GM19438 (cell line): ENCODE data around the gene EPB41L4B.

Experiments used
- ATAC-seq: cut with Tn5 transposase; IDR thresholded peaks from one replicate; pipeline ENCODE4 v1.9.1; 2021; ENCODE audit warnings: low read depth; ENCODE audit not compliant: unreplicated experiment

The EPB41L4B gene

DNA sequence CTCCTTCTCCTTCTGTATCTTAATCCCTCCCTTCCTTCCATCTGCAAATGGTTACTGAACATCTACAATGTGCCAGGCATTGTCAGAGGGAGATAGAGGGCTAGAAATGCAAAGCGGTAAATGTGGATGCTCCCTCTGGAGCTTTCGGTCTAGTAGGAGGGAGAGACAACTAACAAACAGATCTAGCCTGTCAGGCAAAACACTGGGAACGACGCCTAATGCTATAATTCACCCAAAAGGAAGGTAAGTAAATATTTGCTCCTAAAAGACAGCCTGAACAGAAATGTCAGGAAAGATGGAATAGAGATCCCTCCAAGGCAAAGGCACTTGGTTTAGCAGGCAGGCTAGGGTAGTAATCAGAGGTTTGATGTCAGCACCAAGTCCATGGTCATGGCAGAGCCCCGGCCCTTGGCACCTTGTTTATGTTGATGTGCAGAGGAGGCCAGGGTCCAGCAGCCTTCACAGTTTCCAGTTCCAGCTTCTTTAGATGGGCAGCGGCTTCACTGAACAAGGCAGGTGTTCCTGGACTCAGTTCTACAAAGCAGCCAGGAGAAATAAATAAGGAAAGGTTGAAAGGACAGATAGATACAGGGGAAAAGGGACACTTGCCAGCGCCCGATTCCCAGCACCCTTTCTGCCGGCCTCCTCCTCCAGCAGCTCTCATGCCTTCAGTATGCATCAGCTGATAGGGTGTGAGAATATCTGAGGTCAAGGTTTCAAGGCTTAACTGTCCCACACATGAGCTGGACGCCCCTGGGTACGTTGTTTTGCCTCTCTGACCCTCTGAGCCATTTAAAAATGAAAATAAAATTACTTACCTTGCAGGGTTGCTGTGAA is 107.4 kb downstream of the EPB41L4B start:
- ATAC-seq = no peak

DNA sequence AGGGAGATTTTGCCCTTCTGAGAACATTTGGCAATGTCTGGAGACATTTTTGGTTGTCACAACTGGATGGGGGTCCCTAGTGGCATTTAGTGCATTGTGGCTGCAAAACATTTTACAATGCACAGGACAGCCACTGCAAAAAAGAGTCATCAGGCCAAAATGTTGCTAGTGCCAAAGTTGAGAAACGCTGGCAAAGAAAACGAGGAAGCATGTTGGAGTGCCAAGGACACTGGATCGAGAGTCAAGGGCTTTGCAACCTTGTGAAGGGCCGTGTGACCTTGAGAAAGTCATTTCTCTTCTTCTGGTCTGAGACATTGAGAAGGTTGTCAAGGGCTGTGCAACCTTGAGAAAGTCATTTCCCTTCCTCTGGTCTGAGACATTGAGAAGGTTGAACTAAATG is 108.1 kb downstream of the EPB41L4B start:
- ATAC-seq = no peak

DNA sequence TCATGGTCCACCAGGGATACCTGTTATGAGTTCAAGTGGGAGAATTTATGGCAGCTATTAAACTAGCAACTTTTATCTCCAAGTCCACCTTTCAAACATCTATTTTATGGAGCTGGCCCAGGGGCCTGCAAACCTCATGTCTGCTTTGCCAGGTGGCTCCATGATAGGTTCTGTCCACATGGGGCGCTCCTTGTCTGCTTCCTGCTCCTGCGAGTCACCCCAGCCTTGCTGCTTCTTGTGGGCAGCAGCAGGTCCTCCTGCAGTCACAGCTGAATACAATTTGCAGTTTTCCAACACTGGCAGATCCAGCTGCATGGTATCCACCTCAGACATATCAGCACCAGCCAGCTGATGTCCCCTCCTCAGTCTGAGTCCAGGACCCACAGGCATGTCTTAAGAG is 114.2 kb downstream of the EPB41L4B start:
- ATAC-seq = no peak

DNA sequence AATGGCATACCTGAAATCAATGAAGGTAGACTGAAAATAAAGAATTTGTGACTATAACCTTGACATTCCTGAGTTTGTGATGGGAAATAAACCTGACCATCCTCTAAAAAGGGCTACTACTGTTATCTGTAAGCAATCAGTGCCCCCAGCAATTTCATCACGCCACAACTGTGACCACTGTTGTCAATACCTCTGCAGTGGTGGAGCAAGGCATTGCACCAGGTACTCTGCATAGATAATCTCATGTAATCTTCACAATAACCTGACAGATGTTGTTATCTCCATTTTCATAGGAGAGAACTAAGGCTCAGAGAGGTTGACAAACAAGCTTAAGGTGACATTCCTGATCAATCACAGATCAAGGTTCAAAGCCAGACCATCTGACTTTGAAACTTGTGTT is 115.3 kb downstream of the EPB41L4B start:
- ATAC-seq = no peak

DNA sequence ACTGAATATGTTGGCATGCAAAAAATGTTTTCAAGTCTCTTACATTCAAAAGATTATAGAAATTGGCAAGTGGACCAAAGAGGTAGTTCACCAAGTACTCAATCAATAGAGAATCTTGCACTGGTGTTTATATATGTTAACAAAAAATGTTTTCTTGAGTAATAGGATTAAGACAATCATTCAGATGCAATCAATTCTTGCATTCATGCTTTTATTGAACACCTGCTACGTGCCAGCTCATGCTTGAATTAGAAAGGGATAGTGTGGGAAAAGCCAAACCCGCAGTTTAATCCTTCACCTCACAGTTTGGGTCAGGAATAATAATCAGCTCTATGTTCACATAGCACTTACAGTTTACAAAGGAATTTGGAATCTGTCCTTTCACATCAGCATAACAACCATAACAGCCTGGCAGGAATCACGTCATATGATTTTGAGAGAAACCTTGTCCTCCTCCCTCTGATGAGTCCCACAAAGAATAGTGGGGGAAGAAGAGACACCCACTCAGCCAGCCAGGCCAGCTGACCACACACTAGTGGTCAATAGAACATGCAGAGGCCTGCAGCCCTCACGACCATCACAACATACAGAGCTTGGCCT is 117.0 kb downstream of the EPB41L4B start:
- ATAC-seq = no peak

DNA sequence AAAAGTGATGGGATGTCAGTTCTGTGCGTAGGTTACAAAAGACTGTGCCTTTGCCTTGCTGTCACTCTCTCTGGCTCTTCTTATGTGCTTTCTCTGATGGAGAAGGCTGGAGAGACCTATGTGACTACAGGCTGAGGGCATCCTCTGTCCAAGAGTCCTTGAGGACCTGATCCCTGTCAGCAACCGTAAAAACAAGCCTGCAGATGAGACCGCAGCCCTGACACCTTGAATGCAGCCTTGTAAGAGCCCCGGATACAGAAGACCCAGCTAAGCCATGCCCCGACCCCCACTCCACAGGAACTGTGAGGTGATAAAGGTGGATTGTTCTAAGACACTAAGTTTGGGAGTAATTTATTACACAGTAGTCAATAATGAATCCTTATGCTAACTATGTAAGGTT is 121.2 kb downstream of the EPB41L4B start:
- ATAC-seq = no peak

DNA sequence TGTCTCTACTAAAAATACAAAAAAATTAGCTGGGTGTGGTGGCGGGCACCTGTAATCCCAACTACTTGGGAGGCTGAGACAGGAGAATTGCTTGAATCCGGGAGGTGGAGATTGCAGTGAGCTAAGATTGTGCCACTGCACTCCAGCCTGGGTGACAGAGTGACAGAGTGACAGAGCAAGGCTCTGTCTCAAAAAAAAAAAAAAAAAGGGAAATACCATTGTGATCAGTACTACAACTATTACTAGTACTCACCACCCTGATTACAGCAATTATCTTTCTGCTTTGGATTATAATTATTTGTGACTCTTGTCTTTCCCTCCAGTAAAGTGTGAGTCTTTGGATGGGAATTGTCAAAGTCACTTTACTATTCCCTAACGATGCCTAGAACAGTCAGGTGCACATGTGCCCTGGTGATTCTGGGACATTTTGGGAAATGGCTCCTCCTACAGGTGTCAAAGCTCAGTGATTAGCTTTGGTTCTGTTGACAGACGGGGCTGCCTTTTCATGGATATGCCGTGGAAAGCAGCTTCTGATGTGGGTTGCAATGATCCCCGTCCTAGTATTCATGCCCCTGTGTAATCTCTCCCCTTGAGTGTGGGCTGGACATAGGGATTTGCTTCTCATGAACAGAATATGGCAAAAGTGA is 122.0 kb downstream of the EPB41L4B start:
- no peak for ATAC-seq

DNA sequence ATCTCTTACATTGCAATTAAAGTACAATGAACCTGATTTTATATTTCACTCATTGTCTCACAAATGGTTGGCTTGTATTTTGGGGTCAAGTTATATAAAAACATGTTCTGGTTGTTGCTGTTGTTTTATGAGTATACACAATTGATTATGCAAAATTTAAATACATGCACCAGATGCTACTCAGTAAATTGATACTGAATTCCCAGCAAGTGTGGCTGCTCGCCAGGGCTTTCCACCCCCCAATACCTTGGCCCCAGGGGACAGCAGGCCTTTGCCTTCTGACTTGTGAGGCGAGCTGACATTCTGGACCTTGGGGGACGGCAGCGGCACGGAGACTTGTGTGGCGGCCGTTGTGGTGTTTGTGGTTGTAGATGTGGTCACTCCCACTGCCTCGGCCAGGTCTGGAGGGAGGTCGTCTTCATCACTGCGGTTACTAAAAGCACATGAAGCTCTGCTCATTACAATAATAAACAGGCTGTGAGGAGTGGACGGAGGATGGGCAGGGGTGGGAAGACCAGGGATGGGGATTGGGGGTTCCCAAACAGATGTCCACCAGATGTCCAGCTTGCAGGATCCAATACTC is 126.8 kb downstream of the EPB41L4B start:
- no peak for ATAC-seq

DNA sequence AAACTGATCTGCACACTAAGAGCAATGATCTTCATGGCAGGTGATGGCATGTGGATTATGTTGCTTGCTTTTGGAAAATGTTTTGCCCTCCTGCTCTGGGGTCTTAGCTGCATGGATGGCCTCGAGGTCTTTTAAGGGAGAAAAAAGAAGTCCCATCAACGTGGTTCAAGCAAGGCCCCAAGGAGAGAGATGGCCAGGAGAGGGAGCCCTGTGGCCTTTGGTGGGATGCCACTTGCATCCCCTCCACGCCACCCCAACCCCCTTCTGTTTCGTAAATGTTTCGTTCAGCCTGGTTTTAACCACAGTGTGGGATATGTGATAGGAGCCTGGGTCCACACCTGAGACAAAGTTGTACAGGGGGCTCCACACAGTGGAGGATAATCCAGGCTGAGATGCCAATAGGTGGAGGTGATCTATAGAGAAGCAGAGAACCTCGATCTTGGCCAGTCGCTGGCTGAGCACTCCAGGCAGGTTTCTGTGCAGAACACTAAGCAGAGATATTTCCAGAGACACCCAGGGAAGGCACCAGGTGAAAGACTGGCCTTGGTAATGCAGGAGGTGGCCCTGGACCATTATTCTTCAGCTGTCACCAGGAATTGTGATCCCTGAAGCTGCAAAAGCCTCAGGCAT is 128.0 kb downstream of the EPB41L4B start:
- no peak for ATAC-seq

DNA sequence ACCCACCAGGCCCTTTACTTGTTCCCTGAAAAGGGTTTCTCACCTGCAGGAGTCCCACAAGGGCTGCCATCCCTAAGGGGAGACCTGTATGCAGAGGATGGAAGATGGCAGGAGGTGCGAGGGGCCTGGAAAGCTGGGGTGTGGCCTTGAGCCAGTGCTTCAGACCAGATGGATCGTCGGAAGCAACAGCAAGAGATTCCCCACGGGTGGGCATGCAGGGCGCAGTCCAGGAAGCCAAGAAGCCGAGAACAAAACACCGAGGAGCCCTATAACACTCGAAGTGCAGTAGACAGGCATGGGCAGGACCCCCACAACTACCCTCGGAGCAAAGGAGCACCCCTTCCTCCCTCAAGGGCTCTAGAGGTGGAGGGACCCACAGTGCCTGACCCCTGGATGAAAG is 129.1 kb downstream of the EPB41L4B start:
- ATAC-seq = no peak

DNA sequence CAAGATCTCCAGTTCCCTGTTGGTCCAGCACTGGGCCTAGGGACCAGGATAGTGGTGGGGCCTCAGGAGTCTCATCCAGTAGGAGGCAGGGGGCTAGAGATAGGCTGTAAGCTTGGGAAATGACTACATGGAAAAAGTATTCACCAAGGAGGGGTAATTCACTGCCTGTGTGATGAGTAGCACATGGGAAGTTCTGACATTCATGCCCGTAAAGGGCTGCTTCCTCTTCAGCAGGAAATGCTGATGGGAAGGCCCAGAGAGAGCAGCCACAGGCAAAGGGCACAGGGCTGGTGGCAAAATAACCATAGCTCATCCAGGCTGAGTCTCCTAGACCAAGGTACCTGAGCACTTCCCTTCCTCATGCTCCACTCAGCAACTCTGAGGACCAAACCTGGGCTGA is 130.7 kb downstream of the EPB41L4B start:
- no peak for ATAC-seq

DNA sequence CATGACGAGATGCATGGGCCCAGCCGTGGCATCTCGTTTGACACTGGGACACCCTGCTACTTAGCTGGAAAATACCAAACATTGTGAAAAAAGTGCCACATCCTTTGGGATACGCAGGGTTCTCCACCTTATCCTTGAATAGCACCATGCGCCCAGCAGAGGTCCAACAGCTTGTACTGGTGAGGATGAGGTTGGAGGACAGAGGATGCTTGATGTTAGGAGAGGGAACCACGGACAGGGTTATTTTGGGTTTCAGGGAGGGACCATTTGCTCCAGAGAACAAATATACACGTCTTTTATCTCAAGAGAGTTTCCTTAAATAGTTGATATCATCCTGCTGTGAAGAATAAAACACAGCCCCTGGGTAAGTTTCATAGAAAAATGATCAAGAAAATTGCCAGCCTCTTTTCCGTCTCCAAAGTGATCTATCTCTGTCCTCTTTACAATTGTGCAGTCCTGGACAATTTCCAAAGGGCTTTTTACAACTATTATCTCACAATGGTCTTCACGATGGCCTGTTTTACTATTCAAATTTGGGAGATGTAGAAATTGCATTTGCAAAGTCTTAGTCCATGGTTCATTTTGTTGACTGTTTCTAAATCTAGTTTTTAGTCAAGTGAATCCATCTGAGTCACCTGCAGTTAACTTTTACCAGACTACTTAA is 133.9 kb downstream of the EPB41L4B start:
- ATAC-seq = no peak

DNA sequence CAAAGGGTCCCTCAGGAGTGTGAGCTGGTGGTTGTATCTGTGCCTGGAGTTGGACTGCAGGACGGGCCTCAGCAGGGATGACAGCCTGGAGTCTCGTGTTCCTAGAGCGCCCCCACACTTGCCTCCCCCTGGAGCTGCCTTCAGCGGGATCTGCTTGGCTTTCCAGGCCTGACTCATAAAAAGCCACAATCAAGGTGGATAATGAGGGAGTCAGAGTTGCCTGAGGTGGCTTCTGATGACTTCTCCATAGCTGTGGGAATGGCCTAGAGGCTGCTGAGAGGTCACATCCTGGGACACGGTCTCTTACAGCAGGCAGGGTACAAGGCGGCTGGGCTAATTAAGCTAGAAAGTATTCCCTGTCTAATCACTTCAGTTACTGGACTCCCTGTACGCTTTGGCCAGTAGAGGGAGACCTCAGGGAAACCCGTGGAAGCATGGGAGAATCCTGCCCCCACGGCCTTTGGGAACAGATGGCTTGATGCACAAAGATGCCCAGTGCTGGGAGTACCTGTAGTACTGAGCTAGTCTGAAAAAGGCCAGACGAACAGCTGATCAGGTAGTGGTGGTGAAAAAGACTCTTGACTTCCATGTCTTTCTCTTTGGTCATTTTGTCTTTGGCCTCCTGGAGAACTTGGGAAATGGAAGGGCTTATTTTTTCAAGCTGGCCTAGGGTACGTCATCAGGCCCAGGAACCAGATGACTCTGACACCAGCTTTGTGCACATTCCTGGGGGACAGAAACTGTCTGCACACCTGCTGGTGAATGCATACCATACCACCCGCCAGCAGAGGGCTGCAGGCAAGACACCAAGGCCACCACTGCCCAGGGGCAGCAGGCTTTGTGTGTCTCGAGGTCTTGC is 137.7 kb downstream of the EPB41L4B start:
- peak; percentile 59 for ATAC-seq

DNA sequence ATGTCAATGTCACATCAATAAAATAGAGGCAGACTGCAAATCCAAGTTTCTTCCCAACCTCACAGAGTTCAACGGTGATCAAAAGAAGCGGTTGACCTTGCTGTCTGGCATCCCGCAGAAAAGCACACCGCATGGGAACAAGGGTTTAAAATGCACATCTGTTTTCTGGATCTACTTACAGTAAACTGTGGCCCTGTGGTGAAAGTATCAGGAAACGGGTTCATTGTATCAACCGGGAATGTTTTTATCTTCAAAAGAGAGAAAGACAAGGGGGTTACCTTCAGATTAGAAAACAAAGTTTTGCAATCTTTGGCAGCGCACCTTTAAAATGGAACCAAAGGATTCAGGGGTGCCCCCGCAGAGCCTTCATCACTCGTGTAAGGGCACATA is 138.3 kb downstream of the EPB41L4B start:
- ATAC-seq = no peak

DNA sequence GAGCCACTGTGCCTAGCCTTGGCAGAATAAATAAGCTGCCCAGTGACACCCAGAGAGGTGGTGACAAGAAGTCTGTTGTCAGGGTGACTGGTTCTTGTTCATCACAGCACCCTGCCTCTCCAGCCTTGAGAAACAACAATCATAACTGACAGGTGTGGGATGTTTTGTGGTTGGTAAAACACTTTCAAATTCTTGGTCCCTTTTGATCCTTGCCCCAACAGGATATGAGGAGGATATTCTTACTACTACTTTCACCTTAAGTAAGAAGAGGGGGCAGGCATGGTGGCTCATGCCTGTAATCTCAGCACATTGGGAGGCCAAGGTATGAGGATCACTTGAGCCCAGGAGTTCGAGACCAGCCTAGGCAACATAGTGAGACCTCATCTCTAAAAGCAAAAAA is 139.6 kb downstream of the EPB41L4B start:
- no peak for ATAC-seq

DNA sequence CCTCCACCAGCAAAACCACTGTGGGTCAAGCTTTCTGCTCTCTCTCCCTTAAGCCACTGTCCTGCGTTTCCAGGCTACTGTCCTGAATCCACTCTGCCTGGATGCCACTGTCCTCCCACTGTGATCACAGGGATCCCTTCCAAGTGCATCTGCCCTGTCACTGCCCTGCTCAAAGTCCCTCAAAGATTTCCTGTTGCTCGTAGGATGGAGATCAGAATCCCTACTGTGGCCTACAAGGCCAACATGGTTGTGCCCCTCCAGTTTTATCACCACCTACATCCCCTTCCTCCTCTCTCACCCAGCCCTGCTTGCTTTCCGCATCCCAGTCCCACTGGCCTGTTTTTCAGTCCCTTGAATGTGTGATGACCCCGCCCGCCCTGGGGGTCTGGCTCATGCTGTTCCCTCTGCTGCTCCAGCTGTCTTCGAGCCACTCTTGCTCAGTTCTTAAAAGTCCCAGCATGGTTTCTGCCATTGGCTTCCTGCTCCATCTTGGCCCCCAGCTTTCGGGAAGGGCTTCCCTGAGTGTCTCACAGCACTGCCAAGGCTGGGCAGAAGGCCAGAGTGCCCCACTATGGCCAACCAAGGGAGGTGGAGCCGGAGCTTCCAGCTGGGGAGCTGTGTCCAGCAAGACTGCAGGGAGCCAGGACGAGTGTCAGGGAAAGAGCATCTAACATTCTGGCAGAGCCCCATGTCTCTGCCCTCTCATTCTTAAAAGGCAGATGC is 140.9 kb downstream of the EPB41L4B start:
- no peak for ATAC-seq

DNA sequence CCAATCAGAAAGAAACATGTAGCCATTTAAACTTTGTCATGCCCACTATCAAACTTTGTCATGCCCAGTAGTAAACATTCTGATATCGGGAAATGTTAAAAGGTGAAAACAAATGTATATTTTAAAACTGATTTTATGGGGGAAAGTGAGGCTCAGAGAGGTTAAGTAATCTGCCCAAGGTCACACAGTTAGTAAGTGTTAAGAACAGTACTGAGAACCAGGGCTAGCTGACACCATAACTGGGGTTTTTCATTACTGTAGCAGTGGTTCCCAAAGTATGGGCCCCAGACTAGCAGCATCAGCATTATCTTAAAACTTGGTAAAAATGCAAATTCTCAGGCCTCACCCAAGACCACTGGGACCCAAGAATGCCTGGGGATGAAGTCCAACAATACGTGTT is 143.9 kb downstream of the EPB41L4B start:
- ATAC-seq = no peak

DNA sequence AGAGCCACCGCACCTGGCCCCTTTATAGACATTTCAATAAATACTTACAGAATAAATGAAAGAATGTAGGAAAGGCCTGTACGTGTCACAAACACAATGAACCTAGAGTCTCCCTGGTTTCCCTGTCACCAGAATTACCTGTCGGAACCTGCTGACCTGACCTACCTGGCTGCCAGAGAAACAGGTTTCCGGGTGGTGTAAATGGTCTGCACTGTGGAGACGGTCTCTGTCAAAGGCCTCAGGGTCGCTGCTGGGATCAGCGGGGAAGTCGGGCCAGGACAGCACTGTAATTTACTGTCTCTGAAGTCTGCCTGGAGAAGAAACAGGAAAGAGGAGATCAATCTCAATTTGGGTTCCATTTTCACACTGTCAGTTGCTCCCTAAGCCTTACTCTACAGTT is 144.5 kb downstream of the EPB41L4B start:
- no peak for ATAC-seq

DNA sequence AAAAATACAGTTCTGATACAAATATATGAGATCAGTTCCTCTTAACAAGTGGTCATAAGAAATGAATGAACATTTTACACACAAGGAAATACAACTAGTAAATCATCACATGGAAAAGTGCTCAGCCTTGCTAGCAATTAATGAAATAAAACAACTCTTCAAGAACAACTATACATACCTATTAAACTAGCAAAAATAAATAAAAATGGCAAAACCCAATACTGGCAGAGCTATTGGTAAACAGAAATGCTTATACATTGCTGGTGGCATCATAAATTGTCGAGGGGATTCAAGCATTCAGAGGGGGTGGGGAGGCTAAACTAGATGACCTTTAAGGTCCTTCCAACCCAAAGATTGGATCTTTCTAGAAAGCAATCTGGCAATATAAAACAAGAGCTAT is 147.9 kb downstream of the EPB41L4B start:
- no peak for ATAC-seq
